Stimulated activated CD8-positive, alpha-beta memory T cell treated with anti-CD3 and anti-CD28 coated beads, Interleukin-4, amount 100 ng/mL, for 48 hours (primary cell): ENCODE data around the gene TLE1.
"Not testable (repeated sequence)": the region's sequence is repeated elsewhere in the genome, so short reads cannot be mapped to it uniquely, and the experiment has no call there.

ENCODE experiments used
- DNase-seq: peaks from one replicate; pipeline ENCODE4 v3.0.0-alpha.2; 2020

The TLE1 gene

DNA sequence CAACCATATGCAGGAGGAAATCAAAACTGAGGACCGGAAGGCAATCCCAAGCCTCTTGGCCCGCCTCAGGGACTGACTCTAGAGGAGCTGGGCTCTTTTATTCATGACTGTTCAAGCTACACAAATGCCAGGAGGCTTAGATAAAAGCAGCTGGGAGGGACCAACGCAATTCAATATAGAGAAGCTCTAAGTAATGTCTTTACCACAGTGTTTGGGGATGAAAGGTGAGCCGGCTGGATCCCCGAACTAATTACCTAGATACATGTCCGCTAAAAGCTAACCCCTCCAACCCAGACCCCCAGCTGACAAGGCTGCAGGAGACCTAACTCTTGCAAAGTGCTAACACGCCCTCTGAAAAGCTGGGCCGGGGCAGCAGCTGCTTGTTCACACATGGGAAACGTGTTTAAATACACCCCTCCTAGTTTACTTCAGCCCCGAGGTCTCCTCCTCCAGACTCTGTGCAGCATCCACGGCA is 67.5 kb downstream of the TLE1 start:
- no peak for DNase-seq

DNA sequence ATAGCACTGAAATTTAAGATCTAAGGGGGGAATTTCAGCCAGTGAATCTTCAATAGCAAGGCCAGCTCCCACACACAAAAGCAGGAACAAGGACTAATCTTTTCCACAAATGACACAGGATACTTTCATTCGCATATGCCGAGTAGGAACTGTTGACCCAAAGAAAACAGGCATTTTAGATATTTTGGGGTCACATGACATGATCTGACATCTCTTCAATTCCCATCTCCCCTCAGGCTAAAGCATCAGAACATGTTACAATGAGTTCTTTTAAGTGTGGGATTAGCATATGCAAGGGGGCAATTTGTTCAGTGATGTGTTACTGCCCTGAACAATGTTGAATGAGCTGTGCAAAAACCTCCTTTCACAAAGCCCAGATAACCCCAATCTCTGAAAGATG is 68.2 kb downstream of the TLE1 start:
- no peak for DNase-seq

DNA sequence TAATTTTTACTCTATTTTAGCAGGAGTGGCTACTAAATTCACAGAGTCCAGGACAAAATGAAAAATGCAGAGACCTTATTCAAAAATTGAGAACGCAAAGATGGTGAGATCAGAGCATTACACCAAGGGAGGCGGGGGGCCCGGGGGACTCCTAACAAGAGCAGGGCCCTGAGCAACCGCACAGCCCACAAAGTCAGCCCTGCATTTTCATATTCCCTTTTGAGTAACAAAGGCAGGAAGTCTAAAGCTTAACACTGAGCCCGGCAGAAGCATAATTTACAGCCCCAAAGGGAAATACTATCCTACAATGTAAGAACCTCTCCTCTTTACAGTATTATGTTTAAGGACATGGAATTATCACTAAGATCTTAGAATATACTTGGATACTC is 69.4 kb downstream of the TLE1 start:
- peak; percentile 39 for DNase-seq

DNA sequence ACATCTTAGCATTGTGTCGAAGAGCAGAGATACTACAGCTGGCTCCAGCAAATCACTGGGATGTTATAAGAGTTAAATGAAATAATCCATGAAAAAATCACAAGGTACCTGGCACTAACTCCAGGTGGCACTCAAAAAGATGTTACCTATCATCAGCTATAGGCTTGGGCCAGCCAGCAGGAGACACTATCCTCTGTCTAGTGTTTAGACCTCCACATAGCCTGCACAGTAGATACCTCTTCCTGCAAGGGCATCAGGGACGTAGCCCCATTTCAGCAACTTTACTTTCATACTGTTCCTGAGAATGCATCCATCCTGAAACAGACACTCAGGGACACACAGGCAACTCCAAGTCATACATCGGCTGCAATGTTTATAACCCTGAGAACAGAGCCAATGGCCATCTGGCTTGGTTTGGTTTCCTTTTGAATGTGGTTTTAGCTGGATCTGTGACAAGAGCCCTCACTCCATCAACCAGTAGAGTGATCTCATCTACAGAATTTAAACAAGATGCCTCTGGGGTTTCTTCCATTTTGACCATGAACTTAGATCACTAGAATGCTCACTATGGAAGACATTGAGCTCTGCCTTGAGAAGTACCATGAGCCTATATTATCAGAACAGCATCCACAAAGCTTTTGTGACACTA is 69.9 kb downstream of the TLE1 start:
- DNase-seq: no peak

DNA sequence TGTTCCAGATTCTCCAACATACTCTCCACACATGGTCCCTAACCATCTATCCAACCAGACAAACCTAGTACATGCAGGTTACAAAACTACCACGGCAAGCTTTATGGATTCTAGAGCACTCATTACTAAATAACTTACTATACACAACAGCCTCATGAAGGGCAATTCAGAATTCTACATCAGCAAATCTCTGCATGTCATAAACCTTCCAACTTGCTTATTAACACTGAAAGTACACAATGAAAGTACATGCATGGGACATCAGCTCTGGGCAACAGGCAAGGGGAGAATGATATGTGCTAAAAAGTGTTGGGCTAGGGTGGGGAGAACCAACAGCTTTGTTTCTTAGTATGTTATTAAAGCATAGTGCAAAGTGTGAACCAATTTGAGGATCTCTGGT is 70.4 kb downstream of the TLE1 start:
- no peak for DNase-seq

DNA sequence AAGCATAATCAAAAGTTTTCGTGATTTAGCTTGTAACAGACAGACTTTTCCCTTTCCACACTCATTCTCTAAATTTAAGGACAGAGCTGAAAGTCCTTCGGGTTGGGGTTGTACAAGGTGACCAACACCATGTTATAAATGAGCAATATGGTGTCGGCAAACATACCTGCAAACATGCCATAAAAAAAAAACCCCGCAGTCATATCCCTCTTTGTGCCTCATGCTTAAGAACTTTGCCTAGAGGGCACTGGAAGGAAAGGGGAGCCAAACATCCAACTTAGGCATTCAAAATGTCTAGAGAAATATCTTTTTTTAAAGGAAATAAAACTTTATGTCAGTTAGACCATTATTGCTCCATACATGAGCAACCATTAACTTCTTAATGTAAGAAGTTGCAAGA is 73.2 kb downstream of the TLE1 start:
- DNase-seq: no peak

DNA sequence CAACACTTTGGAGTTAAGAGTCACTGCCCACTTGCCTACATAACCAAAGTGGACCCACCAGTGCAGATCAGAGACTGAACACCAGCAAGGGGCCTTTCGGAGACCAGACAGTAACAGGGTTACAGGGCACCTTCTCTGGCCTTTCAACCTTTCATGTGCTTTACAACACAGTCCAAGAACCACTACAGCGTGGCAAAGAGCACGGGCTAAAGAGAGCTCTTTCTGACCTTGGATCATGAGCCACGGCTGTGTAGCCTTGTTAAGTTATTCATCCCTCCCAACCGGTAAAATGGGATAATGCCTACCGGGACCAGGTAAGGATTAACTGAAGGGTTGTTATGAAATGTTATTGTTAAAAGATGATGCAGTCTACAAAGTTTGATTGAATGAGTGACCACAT is 75.0 kb downstream of the TLE1 start:
- no peak for DNase-seq

DNA sequence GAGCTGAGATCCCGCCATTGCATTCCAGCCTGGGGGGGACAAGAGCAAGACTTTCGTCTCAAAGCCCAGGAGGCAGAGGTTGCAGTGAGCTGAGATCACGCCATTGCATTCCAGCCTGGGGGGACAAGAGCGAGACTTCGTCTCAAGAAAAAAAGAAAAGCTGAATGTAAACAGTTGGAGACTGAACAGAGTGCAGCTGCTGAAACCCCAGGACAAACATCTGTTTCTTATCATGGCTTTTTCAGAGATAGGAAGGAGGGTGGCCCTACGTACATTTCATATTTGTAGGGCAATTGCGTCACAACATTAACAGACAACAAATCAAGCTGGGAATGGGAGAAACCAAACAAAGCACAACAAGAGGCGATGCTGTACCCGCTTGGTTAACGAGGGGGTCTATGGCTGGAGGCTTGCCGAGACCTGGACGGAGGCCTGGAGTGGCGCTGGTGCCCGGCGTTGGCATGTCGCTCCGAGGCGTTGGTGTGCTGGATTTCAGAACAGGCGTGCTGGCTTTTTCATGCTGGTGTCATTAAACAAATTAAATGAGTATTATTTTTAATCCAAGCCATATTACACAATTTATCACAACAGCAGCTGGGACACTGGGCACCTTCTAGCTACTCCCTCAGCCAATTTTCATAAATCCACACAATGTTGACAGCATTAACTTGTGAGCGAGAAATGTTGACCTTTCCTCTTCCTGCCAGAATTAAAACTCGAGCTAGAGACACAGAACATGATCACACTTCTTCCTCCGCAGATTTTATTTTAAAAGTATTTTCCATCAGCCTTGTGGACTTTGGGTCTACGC is 76.1 kb downstream of the TLE1 start:
- no peak for DNase-seq

DNA sequence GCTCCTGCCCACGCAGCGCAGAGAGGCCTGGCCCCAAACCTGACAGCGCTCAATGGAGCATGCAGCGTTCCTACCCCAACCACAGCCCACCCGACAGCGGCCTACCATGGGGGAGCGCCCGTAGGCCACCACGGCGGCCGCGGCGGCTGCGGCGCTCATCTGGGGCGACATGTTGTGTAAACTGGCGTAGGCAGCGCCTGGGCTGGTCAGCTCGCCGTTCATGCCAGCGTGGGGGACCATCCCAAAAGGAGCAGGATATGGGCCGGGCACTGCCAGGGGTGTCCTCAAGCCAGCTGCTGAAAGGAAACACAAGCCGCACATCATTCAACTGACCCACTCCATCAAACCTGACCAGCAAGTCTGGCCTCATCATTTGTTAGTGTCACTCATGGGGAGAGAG is 77.7 kb downstream of the TLE1 start:
- no peak for DNase-seq

DNA sequence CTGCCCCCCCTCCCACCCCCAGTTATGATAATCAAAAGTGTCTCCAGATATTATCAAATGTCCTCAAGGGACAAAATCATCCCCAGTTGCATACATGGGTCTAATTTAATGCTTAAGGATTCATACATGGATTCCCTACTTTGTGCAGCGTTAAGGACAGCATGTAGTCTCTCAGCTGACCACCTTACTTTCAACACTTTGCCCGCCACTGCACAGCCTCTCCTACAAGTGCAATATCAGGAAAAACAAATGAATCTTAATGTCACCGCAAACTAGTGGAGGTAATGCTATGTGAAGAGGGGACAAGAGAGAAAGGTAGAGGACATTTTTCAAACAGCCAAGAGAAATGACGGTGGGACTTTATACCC is 78.6 kb downstream of the TLE1 start:
- DNase-seq: no peak

DNA sequence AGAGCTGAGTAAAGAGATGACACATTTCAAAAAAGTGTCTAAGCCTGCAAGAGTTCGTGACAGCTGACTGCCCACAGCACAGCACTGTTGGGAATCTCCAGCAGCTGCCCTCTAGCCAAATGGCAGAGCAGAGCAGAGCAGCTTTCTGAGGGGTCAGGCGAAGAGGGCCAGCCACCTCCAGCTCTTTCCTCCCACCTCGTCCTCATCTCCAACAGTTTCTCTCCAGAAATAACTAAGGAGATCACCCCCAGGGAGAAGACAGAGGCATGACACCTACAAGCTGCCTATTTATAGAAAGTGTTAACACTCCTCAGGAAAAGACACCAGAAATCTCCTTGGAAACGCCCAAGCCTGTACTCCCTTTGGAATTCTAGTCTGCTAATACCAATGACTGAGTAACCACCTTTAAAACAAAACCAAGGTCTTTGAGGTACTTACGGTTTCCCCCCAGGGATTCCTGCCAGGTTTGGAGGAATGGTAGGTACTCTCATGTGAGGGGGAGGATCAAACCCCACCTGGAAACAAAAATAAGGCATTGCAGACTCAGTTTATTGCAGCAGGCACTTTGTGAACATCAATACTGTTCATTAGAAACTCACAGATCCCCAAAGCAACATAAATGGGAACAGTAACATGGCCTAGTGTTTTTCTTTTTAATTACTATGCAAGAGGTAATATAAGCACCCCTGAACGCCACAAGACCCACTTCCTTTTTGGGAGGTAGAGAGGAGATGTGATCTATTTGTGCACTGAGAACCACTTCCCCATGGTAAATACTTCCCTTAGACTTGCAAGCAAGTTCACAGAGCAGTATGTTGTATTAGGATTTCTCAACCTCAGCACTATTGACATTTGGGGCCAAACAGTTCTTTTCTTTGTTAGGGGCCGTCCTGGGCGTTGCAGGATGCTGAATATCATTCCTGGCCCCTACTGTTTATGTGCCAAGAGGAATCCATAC is 79.3 kb downstream of the TLE1 start:
- no peak for DNase-seq

DNA sequence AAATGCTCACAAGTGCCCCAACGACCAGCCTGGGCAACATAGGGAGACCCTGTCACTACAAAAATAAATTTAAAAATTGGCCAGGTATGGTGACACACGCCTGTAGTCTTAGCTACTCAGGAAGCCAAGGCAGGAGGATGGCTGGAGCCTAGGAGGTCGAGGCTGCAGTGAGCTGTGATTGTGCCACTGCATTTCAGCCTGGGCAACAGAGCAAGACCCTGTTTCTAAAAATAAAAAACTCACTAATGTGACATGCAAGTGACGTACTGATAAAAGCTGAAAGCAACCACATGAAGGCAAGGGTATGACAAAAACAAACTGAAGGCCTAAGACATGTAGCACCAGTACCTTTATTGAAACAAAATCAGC is 81.1 kb downstream of the TLE1 start:
- no peak for DNase-seq

DNA sequence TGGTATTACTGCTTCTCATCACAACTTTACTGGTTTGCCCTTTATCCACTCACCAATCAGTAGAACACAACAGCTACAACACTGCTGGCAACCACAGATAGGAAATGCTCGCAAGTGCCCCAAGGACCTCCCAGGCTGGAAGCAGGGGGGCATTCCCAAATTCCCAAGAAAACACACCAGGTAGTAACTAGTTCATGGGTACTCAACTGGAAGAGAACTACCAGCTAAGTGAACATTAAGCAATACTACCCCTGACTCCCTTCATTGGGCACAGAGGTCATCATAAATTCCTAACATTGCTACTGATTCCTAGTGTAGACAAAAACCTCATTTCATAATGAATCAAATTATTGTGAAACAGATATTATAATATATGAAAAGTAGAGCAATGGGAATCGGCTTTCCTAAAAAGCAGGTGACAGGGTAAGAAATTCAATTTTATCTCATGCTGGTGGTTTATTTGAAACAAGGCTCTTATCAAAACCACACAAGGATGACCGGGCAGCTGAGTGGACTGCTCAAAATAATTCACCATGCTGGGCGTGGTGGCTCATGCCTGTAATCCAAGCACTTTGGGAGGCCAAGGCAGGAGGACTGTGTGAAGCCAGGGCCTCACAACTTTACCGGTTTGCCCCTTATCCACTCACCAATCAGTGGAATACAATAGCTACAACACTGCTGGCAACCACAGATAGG is 81.6 kb downstream of the TLE1 start:
- DNase-seq: no peak

DNA sequence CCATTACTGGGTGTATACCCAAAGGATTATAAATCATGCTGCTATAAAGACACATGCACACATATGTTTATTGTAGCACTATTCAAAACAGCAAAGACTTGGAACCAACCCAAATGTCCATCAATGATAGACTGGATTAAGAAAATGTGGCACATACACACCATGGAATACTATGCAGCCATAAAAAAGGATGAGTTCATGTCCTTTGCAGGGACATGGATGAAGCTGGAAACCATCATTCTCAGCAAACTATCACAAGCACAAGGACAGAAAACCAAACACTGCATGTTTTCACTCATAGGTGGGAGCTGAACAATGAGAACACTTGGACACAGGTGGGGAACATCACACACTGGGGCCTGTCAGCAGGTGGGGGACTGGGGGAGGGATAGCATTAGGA is 83.1 kb downstream of the TLE1 start:
- DNase-seq: not testable (repeated sequence)

DNA sequence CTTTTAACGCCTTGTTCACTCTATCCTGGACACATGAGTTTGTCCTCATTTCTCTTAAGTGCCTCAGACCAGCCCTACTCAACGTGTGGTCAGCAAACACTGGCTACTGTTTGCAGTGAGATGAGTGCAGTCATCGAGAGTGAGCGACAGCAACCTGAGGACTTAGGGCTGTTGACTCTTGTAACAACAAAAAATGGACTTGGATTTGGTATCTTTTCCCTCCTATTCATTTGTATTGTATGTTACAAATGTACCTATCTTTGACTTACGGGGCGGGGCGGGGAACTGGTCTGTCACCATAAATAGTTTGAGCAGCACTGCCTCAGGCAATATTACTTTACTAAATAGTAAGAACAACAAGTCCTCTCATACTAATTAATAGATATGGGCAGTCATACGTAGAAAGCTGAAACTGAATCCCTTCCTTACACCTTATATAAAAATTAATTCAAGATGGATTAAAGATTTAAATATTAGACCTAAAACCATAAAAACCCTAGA is 84.1 kb downstream of the TLE1 start:
- DNase-seq: no peak

DNA sequence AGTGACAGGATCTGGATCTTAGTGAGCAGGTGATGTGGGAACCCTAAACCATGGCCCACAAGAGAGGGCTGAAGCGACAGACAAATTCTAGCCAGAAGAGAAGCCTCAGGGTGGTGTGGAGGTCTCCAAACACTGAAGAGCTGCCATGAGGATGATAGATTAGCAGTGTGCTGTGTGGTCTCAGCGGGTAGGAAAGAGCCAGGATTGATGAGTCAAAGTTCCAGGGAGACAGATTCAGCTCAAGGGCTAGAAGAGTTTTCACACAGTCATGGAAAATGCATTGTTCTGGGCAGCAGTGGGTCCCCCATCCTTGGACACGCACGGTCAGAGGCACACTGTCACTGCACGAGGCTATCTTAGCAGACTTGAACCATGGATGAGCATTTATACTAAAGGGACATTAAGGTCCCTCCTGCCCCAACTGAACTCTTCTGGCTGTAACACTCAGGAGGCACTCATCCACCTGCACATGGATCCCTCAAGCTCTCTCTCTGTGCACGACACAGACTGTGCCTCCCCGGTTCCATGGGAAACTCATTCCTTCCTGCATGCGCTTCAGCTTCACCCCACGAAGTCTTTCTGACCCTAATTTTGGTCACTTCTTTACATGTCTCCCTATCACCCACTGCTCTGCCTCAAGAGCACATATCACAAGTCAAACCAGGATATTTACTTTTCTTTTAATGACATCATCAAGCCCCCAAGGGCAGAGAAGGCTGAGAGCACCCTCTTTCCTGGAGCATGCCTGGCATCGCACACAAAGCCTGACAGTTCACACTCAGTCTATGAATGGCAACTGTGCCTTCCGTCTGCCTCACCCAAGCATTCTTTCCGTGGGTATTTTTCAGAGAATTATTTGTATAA is 84.8 kb downstream of the TLE1 start:
- DNase-seq: no peak

DNA sequence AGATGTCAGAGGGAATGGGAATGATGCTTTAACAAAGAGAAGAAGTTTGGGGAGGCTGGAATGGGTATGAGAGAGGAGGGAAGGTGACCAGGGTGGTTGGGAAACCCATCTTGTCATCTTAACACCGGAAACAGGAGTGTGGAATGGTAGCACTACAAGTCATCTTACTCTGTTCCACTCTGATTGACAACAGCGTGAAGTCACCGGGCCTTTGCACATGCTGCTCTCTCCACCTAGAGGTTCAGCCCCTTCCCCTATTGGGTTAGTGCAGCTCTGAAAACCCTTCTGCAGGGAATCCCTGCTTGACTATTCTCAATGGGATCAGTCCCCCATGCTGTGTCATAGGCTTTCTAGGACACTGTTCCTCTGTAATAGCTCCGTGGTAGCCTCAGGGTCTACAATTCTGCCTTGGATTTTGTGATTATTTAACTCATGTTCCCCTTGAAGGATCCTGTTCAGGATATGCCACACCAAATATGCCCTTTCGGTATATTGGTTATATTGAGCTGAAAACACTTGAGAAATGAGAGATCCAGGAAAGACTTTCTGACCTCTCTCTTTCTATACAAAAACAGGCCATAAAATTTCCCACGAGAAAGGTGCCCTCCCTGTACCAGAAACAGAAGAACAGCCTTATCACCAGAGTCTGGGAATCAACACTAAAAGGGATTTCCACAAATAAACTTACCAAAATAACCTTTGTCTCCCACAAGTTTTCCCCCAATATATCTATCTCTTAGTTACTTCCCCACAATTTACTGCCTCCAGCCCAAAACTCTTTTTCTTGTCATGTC is 86.3 kb downstream of the TLE1 start:
- no peak for DNase-seq

DNA sequence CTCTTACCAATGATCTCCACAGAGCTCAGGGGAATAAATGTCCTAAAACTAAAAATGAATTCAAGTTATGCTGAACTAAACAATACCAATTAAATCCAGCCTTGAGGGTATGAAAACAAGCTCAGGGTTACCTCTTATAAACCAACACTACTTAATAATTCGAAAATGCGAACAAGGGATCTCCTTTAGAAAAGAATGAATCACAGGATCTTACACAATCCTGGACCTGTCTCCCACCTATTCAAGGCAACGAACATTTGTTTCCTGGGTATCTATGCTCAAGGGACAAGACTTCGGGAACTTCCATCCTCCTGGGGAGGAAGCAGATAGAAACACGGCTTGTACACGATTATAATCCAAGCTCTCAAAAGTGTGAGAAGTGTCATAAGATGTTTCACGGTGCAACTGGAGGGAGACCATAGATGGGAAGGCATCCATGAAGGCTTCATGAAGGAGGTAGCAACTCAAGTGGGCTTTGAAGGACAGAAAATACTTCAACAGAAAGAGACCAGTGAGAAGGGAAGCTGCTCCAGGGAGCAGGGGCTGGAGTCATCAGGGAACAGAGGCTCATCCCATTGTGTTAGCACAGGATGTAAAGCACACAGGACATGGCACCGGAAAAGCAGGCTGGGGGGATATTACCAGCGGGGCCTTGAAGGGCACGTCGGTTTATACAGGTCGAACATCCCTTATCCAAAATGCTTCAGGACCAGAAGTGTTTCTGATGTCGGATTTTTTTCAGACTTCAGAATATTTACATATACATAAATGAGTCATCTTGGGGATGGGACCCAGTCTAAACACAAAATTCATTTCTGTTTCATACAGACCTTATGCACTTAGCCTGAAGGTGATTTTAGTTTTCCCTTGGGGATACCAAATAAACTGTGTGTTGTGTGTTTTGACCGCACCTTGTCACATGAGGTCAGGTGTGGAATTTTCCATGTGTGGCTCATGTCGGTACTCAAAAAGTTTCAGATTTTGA is 87.4 kb downstream of the TLE1 start:
- no peak for DNase-seq

DNA sequence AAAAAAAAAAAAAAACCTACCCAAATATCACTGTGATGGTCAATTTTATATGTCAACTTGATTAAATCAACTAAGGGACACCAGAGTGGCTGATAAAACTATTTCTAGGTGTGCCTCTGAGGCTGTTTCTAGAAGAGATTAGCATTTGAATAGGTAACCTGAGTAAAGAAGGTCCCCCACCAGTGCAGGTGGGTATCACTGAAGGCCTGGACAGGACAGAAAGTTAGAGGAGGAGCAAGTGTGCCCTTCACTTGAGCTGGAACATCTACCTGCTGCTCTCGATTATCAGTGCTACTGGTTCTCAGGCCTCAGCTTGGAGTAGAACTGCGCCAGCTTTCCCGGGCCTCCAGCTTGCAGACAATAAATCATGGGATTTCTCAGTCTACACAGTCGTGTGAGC is 88.7 kb downstream of the TLE1 start:
- no peak for DNase-seq

DNA sequence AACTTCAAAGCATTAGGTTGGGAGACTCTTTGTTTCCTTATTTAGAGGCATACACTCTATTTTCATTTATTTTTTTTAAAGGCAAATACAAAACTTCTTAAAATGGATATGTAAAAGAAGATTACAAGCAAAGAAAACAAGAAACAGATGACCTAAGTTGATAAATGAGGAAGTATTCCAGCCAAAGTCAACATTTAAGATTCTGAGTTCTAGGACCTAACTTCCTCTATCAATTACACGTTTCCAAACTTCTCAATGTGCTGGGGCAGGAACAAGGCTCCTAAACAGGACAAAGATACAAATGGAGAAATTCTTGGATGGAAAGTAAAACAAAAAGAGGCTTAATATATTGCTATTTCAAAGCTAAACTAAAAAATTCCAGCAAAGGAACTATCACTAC is 89.5 kb downstream of the TLE1 start:
- no peak for DNase-seq
